ENCODE data around the gene SLC30A1. TPM values are rescaled to one million over a fixed set of nuclear protein-coding genes. Genes with fewer than 3 reads are reported as not detected.

SLC30A1 gene
- total and polyA plus RNA-seq, 7 donors = 4.2 to 11.8 (median 7.9) TPM

DNA sequence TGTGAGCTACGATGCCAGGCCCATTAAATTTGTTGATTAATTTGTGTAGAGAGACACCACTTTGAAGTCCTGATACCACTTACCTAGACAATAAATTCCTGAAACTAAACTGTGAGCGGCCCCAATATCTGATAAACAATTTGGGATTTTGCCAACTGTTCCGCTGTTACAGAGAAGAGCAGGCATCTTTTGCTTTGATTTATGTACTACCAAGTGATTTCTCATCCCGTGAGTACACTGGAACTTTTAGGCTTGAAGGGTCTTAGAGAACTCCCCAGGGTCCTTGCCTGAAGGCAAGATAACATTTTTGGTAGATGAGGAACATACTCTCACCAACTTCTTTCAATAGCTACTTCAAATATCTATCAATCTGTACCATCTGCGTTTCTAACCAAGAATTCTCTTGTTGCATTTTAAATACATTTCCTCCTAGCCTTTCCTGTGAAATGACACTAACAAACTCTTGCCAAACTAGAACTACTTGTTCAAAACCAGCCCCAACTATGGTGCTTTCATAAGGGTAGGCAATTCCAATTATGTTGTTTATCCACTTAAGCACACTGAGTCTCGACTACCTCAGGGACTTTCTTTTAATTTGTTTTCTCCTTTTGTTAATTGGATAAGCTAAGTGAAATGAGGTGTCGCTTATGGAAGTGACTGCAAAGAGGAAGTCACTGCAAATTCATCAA is 23.2 kb upstream of the SLC30A1 start:
- H3K4me3 ChIP-seq = no peak overlapping the region
- no peak for DNase-seq
- no peak for TF ChIP-seq POLR2AphosphoS5 (IDR thresholded peaks at IDR 0.05)
- no peak for TF ChIP-seq POLR2A (IDR thresholded peaks at IDR 0.05)
- TF ChIP-seq EP300 (IDR thresholded peaks at IDR 0.05) = no peak
- TF ChIP-seq, protein P1, sequence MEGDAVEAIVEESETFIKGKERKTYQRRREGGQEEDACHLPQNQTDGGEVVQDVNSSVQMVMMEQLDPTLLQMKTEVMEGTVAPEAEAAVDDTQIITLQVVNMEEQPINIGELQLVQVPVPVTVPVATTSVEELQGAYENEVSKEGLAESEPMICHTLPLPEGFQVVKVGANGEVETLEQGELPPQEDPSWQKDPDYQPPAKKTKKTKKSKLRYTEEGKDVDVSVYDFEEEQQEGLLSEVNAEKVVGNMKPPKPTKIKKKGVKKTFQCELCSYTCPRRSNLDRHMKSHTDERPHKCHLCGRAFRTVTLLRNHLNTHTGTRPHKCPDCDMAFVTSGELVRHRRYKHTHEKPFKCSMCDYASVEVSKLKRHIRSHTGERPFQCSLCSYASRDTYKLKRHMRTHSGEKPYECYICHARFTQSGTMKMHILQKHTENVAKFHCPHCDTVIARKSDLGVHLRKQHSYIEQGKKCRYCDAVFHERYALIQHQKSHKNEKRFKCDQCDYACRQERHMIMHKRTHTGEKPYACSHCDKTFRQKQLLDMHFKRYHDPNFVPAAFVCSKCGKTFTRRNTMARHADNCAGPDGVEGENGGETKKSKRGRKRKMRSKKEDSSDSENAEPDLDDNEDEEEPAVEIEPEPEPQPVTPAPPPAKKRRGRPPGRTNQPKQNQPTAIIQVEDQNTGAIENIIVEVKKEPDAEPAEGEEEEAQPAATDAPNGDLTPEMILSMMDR (IDR thresholded peaks at IDR 0.05) = no peak
- intact Hi-C loops (cut with DNase I) = no loop called here
- no peak overlapping the region for H3K27ac ChIP-seq
- H3K27me3 ChIP-seq = no peaks in the 10 kb centered on the region
- H3K9me3 ChIP-seq = no peaks in the 10 kb centered on the region
- H3K4me1 ChIP-seq = no peaks in the 10 kb centered on the region
- WGBS, 2 donors = 30 to 54% methylated on average over 7 of the region's 7 CpGs
- H3K36me3 ChIP-seq = no peaks in the 10 kb centered on the region

- whole genome bisulfite sequencing, 2 donors = 91 to 92% methylated on average over 3 of the region's 3 CpGs
- H3K9me3 ChIP-seq = no peaks in the 10 kb centered on the region
- TF ChIP-seq, protein P1 (IDR thresholded peaks at IDR 0.05) = no peak
These were observed 22.2 kb upstream of the SLC30A1 start for GRCh38 chr1:211601159-211601558.

DNA sequence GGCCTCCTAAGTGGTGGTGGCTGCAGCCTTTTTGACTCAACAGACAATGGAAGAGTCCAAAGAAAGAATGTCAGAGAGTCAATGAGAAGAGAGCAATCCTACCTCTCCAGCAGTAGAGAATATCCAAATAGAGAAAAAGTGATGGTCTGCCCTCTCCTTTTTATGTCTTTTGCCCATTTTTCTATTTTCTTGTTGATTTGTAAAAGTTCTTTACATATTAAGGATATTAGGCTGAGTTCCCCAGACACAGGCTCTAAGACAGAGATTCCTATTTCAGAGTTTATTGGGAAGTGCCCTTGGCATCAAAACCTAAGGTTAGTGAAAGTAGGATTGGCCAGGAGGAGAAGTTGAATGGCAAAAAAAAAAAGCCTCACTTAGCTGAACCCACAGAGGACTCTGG is 20.3 kb upstream of the SLC30A1 start:
- H3K4me1 ChIP-seq = no peaks in the 10 kb centered on the region
- no peaks in the 10 kb centered on the region for H3K27me3 ChIP-seq
- H3K9me3 ChIP-seq = no peaks in the 10 kb centered on the region
- no peak for DNase-seq
- no peaks in the 10 kb centered on the region for H3K36me3 ChIP-seq
- TF ChIP-seq, protein P1 (IDR thresholded peaks at IDR 0.05) = no peak
- TF ChIP-seq POLR2A (IDR thresholded peaks at IDR 0.05) = no peak
- TF ChIP-seq EP300 (IDR thresholded peaks at IDR 0.05) = no peak
- TF ChIP-seq POLR2AphosphoS5 (IDR thresholded peaks at IDR 0.05) = no peak
- intact Hi-C loops (cut with DNase I) = no loop called here
- H3K27ac ChIP-seq = no peak overlapping the region
- H3K4me3 ChIP-seq = no peak overlapping the region

More at GRCh38 chr1:211601159-211601558, 22.2 kb upstream of the SLC30A1 start:
- no peak overlapping the region for H3K27ac ChIP-seq
- H3K4me3 ChIP-seq = no peak overlapping the region
- H3K4me1 ChIP-seq = no peaks in the 10 kb centered on the region
- H3K36me3 ChIP-seq = no peaks in the 10 kb centered on the region
- H3K27me3 ChIP-seq = no peaks in the 10 kb centered on the region
- intact Hi-C loops (cut with DNase I) = no loop called here
- DNase-seq = no peak

- Histone ChIP-seq H3K27me3 (no peaks in the 10 kb centered on the region), H3K36me3 (no peaks in the 10 kb centered on the region), H3K4me1 (no peaks in the 10 kb centered on the region), H3K27ac (no peak overlapping the region), H3K4me3 (no peak overlapping the region), H3K9me3 (no peaks in the 10 kb centered on the region)
- intact Hi-C loops (cut with DNase I) = no loop called here
- DNase-seq = no peak
- WGBS, 2 donors = 75 to 83% methylated on average over 4 of the region's 4 CpGs
- TF ChIP-seq EP300 (IDR thresholded peaks at IDR 0.05) (no peak), POLR2A (IDR thresholded peaks at IDR 0.05) (no peak), POLR2AphosphoS5 (IDR thresholded peaks at IDR 0.05) (no peak)
- TF ChIP-seq, protein P1 (IDR thresholded peaks at IDR 0.05) = no peak
These were observed 19.6 kb upstream of the SLC30A1 start for GRCh38 chr1:211598514-211598913.

All from sigmoid colon (tissue), 7 donors.